ENCODE measurements around the gene TMEM135. TPM values are rescaled to one million over a fixed set of nuclear protein-coding genes. Genes with fewer than 3 reads are reported as not detected.

The TMEM135 gene
- total RNA-seq, 4 donors from 2014 or later, result 13.1 to 123 (median 19.1) TPM

DNA sequence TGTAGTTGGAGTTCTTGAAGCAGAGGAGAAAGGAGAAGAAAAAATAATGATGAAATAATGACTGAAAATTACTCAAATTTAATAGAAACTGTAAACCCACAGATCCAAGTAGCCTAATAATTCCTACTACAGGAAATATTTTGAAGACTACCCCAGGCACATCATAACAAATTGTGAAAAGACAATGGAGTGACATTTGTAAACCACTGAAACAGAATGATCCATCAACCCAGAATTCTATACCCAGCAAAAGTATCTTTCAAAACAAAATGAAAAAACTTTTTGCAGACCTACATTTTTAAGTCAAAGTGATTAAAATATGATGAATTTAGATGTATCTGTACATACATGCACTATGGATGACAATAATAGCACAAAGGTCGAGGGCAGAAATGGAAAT is 194.6 kb downstream of the TMEM135 start:
- H3K27ac ChIP-seq, result no peak overlapping the region
- TF ChIP-seq POLR2AphosphoS5 (IDR thresholded peaks at IDR 0.05), result no peak
- TF ChIP-seq POLR2A (IDR thresholded peaks at IDR 0.05), result no peak
- TF ChIP-seq CTCF (IDR thresholded peaks at IDR 0.05), result no peak
- TF ChIP-seq EP300 (IDR thresholded peaks at IDR 0.05; ENCODE audit: low read depth), result no peak
- H3K4me1 ChIP-seq, result no peaks in the 10 kb centered on the region
- in situ Hi-C loops (cut with MboI; ENCODE audit: low pct_ligation_motif_present in 1 of 4, low pct_unique_long_range_greater_than_20kb in 1 of 4, low sequenced_read_pairs in 3 of 4) (no loop called here), intact Hi-C loops (cut with DNase I; ENCODE audit: low total_unique reads) (no loop called here)
- peaks cover 7 to 8% of the 10 kb centered on the region in 2 donors for H3K9me3 ChIP-seq
- H3K27me3 ChIP-seq, result no peaks in the 10 kb centered on the region
- 90 to 94% methylated on average over 1 of the region's 1 CpG for WGBS, 2 donors (ENCODE audit: low coverage in 1 of 2)
- no peaks in the 10 kb centered on the region for H3K36me3 ChIP-seq
- no peak for DNase-seq
- no peak overlapping the region for H3K4me3 ChIP-seq

- peaks cover 7 to 8% of the 10 kb centered on the region in 2 donors for H3K9me3 ChIP-seq
- in situ Hi-C loops (cut with MboI; ENCODE audit: low pct_ligation_motif_present in 1 of 4, low pct_unique_long_range_greater_than_20kb in 1 of 4, low sequenced_read_pairs in 3 of 4) (no loop called here), intact Hi-C loops (cut with DNase I; ENCODE audit: low total_unique reads) (no loop called here)
- WGBS, 2 donors (ENCODE audit: low coverage in 1 of 2), result 85 to 88% methylated on average over 1 of the region's 1 CpG
- H3K27me3 ChIP-seq, result no peaks in the 10 kb centered on the region
- no peaks in the 10 kb centered on the region for H3K36me3 ChIP-seq
- H3K4me3 ChIP-seq, result no peak overlapping the region
- H3K4me1 ChIP-seq, result peaks cover 0 to 11% (median 0%) of the 10 kb centered on the region in 4 donors
- DNase-seq, result no peak
- no peak for TF ChIP-seq CTCF (IDR thresholded peaks at IDR 0.05)
- no peak for TF ChIP-seq EP300 (IDR thresholded peaks at IDR 0.05; ENCODE audit: low read depth)
- no peak for TF ChIP-seq POLR2AphosphoS5 (IDR thresholded peaks at IDR 0.05)
- no peak for TF ChIP-seq POLR2A (IDR thresholded peaks at IDR 0.05)
- H3K27ac ChIP-seq, result peak overlapping the region in 2 of 4 donors; percentile 22 to 55
Observed at GRCh38 chr11:87235366-87235765, 197.6 kb downstream of the TMEM135 start.

GRCh38 chr11:87236368-87236767 is 198.6 kb downstream of the TMEM135 start:
- H3K9me3 ChIP-seq, result peaks cover 7 to 8% of the 10 kb centered on the region in 2 donors
- DNase-seq, result no peak
- peaks cover 0 to 11% (median 0%) of the 10 kb centered on the region in 4 donors for H3K4me1 ChIP-seq
- no peaks in the 10 kb centered on the region for H3K36me3 ChIP-seq
- H3K4me3 ChIP-seq, result no peak overlapping the region
- in situ Hi-C loops (cut with MboI; ENCODE audit: low pct_ligation_motif_present in 1 of 4, low pct_unique_long_range_greater_than_20kb in 1 of 4, low sequenced_read_pairs in 3 of 4), result no loop called here
- intact Hi-C loops (cut with DNase I; ENCODE audit: low total_unique reads), result no loop called here
- peak; percentile 36 for TF ChIP-seq EP300 (IDR thresholded peaks at IDR 0.05; ENCODE audit: low read depth)
- TF ChIP-seq POLR2AphosphoS5 (IDR thresholded peaks at IDR 0.05), result peak in 2 of 3 donors; percentile 82 to 90
- TF ChIP-seq CTCF (IDR thresholded peaks at IDR 0.05), result no peak
- H3K27ac ChIP-seq, result peak overlapping the region in 2 of 4 donors; percentile 55
- no peaks in the 10 kb centered on the region for H3K27me3 ChIP-seq
- WGBS, 2 donors (ENCODE audit: low coverage in 1 of 2), result 66 to 70% methylated on average over 2 of the region's 2 CpGs

GRCh38 chr11:87239001-87239400 is 201.3 kb downstream of the TMEM135 start:
- Histone ChIP-seq H3K36me3 (no peaks in the 10 kb centered on the region), H3K4me1 (peaks cover 0 to 11% (median 0%) of the 10 kb centered on the region in 4 donors), H3K27me3 (no peaks in the 10 kb centered on the region), H3K4me3 (no peak overlapping the region), H3K27ac (no peak overlapping the region), H3K9me3 (no peaks in the 10 kb centered on the region)
- DNase-seq, result no peak
- TF ChIP-seq POLR2AphosphoS5 (IDR thresholded peaks at IDR 0.05) (no peak), CTCF (IDR thresholded peaks at IDR 0.05) (no peak), POLR2A (IDR thresholded peaks at IDR 0.05) (no peak), EP300 (IDR thresholded peaks at IDR 0.05; ENCODE audit: low read depth) (no peak)
- WGBS, 2 donors (ENCODE audit: low coverage in 1 of 2), result 62 to 79% methylated on average over 2 of the region's 2 CpGs
- in situ Hi-C loops (cut with MboI; ENCODE audit: low pct_ligation_motif_present in 1 of 4, low pct_unique_long_range_greater_than_20kb in 1 of 4, low sequenced_read_pairs in 3 of 4) (no loop called here), intact Hi-C loops (cut with DNase I; ENCODE audit: low total_unique reads) (no loop called here)

Measured in transverse colon (tissue), 4 donors.